ENCODE measurements around the gene DLGAP1.

Gene DLGAP1

GRCh38 chr18:3649135-3649632 lies 805.9 kb downstream of the DLGAP1 start:
- DNase-seq, result no peak

- DNase-seq, result no peak
These were observed 806.5 kb downstream of the DLGAP1 start for GRCh38 chr18:3648641-3649040.

- DNase-seq, result no peak
These were observed 806.9 kb downstream of the DLGAP1 start for GRCh38 chr18:3648200-3648599.

- DNase-seq, result no peak
These were observed 807.5 kb downstream of the DLGAP1 start for GRCh38 chr18:3647636-3648035.

- no peak for DNase-seq
These were observed 809.5 kb downstream of the DLGAP1 start for GRCh38 chr18:3645384-3646156.

- DNase-seq, result no peak
These were observed 820.7 kb downstream of the DLGAP1 start for GRCh38 chr18:3634250-3634939.

DNA sequence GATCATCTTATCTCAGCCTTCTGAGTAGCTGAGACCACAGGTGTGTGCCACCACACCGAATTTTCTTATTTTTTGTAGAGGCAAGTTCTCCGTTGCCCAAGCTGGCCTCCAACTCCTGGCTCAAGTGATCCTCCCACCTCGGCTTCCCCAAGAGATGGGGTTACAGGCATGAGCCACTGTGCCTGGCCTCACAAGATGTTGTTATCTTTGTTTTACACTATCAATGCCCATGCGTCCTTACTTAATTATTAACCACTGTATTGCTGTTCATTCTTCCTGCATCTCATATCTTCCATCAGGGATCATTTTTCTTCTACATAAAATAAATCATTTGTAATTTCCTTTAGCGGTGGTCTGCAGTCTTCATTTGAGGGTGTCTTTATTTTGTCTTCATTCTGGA lies 823.2 kb downstream of the DLGAP1 start:
- DNase-seq, result no peak

- no peak for DNase-seq
These were observed 828.1 kb downstream of the DLGAP1 start for GRCh38 chr18:3626929-3627458.

- DNase-seq, result no peak
These were observed 829.4 kb downstream of the DLGAP1 start for GRCh38 chr18:3625742-3626091.

- DNase-seq, result no peak
These were observed 830.0 kb downstream of the DLGAP1 start for GRCh38 chr18:3624935-3625741.

DNA sequence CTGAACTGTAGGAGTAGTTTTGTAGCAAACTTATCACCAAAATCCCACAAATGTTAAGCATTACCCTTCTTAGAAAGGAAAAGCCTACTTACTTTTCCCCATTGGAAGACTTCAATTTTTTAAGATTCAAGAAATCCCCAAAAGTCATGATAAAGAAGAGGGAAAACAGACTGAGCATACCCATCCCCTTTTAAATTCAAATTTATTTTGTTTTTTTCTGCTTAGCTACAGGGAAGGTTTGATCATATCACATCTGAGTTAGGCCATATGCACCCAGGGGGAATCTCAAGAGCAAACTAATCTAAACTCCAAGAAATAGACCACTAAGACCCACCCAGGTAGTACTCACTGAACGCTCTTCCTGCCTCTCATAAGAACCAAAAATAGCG lies 830.6 kb downstream of the DLGAP1 start:
- no peak for DNase-seq

- DNase-seq, result no peak
These were observed 831.1 kb downstream of the DLGAP1 start for GRCh38 chr18:3623769-3624545.

DNA sequence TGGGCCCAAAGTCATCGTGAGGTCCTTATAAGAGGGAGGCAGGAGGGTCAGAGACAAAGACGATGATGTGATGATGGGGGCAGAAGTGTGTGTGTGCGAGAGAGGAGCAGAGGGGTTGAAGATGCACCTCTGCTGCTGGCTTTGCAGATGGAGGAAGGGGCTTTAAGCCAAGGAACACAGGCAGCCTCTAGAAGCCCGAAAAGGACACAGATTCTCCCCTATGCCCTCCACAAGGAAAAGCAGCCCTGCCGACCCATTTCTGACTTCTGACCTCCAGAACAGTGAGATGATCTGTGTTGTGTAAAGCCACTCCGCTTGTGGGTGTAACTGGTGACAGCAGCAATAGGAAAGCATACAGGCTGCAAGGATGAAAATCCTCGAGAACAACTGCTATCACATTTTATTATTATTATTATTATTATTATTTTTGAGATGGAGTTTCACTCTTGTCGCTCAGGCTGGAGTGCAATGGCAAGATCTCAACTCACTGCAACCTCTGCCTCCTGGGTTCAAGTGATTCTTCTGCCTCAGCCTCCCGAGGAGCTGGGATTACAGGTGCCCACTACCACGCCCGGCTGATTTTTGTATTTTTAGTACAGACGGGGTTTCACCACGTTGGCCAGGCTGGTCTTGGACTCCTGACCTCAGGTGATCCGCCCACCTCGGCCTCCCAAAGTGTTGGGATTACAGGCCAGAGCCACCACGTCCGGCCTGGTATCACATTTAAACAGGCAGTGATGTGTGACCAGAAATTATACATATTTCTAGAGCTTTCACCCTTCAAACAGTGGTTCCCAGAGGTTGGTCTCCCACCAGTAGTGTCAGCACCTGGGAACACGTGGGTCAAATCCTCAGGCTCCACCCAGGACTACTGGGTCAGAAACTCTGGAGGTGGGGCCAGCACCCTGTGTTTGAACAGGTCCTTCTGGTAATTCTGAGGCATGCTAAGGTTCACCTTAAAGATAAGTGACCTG lies 834.7 kb downstream of the DLGAP1 start:
- DNase-seq, result no peak

GRCh38 chr18:3619746-3620145 lies 835.4 kb downstream of the DLGAP1 start:
- no peak for DNase-seq

- DNase-seq, result no peak
These were observed 835.9 kb downstream of the DLGAP1 start for GRCh38 chr18:3619222-3619621.

DNA sequence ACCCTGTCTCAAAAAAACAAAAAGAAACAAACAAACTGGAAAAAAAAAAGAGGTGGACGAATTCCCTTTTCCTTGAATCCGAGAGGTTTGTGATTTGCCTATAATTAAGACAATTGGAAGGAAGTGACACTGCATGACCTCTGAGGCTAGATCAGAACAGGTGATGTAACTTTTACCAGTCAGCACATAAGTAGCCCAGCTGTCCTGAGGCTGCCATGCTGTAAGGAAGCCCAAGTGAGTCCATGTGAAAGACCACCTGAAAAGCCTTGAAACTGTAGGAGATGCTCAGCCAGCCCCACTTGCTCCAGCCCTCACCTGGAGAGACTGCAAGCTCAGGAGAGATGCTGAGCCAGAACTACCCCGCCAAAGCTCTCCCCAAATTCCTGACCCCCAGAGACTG lies 838.4 kb downstream of the DLGAP1 start:
- DNase-seq, result no peak

DNA sequence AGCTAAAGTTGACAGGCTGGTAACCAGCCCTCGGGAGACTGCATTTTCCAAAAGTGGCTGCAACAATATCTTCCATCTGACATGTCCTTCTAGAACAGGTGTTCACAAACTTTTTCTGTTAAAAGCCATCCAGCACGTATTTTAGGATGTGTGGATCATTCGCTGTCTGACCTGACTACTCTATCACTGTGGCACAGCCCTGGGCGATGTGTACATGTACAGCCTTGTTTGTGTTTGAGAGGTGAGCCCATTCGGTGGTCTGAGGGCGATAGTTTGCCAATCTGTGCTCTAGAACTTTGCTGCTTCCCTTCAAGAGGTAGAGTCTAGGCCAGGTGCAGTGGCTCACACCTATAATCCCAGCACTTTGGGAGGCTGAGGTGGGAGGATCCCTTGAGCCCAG lies 839.0 kb downstream of the DLGAP1 start:
- DNase-seq, result no peak

DNA sequence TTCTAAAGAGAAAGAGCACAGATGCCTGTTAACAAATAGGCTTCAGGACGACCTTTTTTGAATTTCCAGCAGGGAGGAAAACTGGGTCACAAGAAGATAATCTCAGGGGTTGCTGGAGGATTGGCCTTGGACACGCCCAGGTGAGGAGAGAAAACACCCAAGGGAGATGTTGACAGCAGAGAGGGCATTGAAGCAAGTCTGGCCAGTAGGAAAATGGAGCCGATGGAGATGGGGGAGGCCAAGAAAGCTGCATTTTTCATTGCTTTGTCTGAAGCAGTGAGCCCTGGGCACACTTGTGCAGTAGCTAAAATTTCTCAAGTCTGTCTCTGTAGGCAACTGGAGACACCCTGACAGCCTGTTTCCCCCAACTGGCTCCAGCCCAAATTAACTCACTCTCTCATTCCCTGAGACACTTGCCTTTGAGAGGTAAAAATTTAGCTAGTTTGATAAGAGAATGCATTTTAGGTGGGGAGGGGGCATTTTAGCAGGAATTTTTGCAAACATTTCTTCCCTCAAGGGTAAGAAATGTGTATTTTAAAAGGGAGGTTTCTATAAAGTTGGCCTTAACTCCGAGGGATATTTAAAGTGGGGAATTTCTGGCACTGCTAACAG lies 839.6 kb downstream of the DLGAP1 start:
- no peak for DNase-seq

- no peak for DNase-seq
These were observed 842.8 kb downstream of the DLGAP1 start for GRCh38 chr18:3612315-3612714.

DNA sequence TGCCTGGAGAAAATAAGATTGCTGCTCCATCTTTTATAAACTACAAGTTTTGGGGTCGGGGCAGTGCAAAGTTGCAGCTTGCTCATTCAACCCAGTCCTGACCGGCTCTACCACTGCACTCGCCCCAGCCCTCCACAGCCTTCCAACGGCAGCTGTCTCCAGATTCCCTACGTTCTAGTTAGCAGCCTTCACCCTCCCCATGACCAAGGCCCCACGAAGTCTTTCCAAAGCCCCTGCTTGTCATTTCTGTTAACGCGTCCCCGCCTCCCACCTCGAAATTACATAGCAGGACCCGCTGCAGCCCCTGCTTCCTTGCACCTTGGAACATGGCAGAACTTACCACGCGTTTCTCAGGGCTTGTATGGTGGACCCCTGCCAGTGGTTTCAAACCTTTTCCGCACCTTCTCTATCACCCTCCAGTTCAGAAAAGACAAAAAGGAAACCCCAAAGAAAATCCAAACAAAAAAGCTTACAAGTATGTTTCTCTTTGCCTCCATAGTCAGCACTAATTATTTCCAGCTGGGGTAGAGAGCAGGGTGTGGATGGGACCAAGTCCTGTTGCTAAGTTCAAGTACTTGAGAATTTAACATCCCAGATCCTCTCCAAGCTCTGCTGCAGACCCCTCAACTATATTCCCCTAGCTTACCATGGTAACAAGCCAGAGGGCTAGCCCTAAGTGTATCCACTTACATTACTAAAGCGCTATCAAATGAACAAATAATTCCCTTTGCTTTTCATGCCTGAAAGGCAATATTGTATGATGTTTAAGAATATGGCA lies 843.6 kb downstream of the DLGAP1 start:
- no peak for DNase-seq
